B cell (primary cell): ENCODE results near the gene COLQ.

Source experiments
- CTCF ChIP-seq: fragments of 200-600 bp; IDR thresholded peaks from one replicate; pipeline ENCODE4 v1.8.0; 2022; ENCODE audit warnings: antibody characterized with exemption, mild to moderate bottlenecking
- EZH2 ChIP-seq: IDR thresholded peaks from 2 replicates; pipeline ENCODE4 v1.6.1; 2012; ENCODE audit warnings: borderline replicate concordance, low read depth, mild to moderate bottlenecking, moderate library complexity, low read length; ENCODE audit not compliant: insufficient read depth, poor library complexity, severe bottlenecking

- no peak for TF ChIP-seq CTCF
- TF ChIP-seq EZH2, result no peak
Observed at GRCh38 chr3:15488002-15488401, 33.5 kb downstream of the COLQ start.
